ENCODE data around the gene ANKS4B. TPM values are rescaled to one million over a fixed set of nuclear protein-coding genes. Genes with fewer than 3 reads are reported as not detected.
"Not testable (repeated sequence)": the region's sequence is repeated elsewhere in the genome, so short reads cannot be mapped to it uniquely, and the experiment has no call there.

Gene ANKS4B
- total RNA-seq, 1 donor from 2014 or later = not detected

DNA sequence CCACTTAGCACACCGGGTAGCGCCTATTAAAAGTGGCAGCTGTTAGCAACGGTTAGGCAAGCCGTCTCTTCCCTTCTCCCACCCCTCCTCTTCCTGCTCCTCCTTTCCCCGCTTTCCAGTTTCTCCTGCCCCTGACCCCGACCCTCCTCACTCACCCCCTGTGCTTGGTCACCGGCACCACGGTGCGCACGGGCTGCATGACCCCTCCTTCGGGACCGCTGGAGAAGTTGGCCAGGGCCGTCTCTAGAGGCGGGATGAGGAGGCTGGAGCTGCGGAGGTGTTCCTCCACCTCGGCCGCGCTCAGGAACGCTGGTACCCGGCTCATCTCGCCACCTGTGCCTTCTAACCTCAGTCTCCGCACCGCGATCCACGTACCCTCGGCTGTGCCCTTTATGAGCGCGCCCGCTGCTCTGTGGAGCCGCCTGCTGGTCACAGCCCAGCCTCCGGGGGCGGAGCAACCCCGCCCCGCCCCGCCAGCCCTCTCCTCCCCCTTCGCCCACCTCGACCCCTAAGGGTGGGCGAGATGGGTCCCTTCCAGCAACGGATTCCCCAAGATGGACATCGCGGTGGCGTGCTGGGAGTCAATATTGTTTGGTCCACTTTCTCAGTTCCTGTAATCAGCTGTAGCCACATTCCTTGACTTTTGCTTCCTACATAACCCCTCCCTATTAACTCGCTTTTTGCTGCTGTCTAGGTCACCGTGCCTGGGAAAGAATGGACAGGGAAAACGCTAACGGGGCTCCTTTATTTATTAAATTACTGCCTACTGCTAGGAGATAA is 44.6 kb downstream of the ANKS4B start, which contains the start of gene CRYM:
TSS of gene CRYM (minus strand) at position 364 of the 780 bp plus-strand sequence. CDS start at position 325, 39 bp downstream.
- H3K36me3 Mint-ChIP-seq (ENCODE audit: low read depth) = no peaks in the 10 kb centered on the region
- no peaks in the 10 kb centered on the region for H3K9me3 Mint-ChIP-seq
- intact Hi-C loops (cut with micrococcal nuclease) = loop anchor here (1.0 to 10.0 kb wide), 3 partner anchors 23 to 123 kb away; partner anchors contain the start of genes DNAH3 and LDAF1
- H3K27ac Mint-ChIP-seq = no peak within 1 kb of the TSS
- DNase-seq = peak; percentile 84
- peaks cover 63% of the 10 kb centered on the region for H3K27me3 Mint-ChIP-seq
- peak within 1 kb of the TSS; percentile 63 for H3K4me3 Mint-ChIP-seq
- peaks cover 2% of the 10 kb centered on the region for H3K4me1 Mint-ChIP-seq

DNA sequence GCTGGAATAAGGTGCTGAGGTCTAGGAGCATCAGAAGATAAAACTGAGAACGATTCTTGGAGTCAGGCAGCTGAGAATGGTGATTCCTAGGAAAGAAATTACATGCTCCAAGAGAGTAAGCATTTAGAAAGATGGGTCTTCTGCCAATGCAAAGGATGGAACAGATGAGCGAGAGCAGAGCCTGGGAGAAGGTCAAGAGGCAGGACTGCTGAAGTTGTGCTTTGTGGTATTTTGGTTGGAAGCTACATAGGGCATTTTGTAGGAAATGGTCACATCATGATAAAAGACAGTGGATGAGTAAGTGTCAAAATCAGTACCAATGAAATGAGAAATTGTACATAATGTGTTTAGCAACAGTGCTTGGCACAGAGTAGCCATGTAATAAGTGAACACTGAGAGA is 46.0 kb downstream of the ANKS4B start:
- DNase-seq = no peak

DNA sequence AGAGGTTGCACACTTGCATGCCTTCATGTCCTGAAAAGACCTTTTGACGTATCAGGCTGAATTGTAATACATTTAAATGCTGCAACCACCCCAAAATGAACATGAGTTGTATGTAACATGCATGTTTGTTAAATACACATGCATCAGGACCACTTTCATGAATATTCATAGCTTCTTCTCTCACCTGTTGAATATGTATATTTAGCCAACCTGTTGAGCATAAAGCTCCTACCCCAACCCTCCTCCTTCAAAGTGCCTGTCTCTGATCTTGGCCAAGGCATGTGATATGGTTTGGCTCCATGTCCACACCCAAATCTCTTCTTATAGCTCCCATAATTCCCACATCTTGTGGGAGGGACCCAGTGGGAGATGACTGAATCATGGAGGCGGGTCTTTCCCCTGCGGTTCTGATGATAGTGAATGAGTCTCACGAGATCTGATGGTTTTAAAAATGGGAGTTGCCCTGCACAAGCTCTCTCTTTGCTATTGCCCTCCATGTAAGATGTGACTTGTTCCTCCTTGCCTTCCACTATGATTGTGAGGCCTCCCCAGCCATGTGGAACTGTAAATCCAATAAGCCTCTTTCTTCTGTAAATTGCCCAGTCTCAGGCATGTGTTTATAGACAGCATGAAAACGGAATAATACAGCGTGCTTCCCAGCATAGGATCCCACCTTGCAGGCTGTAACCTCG is 48.3 kb downstream of the ANKS4B start:
- H3K27me3 Mint-ChIP-seq = peaks cover 68% of the 10 kb centered on the region
- peaks cover 5% of the 10 kb centered on the region for H3K9me3 Mint-ChIP-seq
- intact Hi-C loops (cut with micrococcal nuclease) = no loop called here
- H3K4me3 Mint-ChIP-seq = no peak overlapping the region
- H3K27ac Mint-ChIP-seq = no peak overlapping the region
- peaks cover 5% of the 10 kb centered on the region for H3K4me1 Mint-ChIP-seq
- H3K36me3 Mint-ChIP-seq (ENCODE audit: low read depth) = no peaks in the 10 kb centered on the region
- DNase-seq = no peak

More for the DNA sequence above, 46.0 kb downstream of the ANKS4B start:
- Mint-ChIP-seq H3K27ac (no peak overlapping the region), H3K36me3 (ENCODE audit: low read depth) (no peaks in the 10 kb centered on the region), H3K27me3 (peaks cover 64% of the 10 kb centered on the region), H3K4me1 (peaks cover 5% of the 10 kb centered on the region), H3K4me3 (no peak overlapping the region), H3K9me3 (peaks cover 4% of the 10 kb centered on the region)
- intact Hi-C loops (cut with micrococcal nuclease) = loop anchor here (2.0 to 10.0 kb wide), 2 partner anchors 21 to 125 kb away; partner anchors contain the start of genes DNAH3 and LDAF1

DNA sequence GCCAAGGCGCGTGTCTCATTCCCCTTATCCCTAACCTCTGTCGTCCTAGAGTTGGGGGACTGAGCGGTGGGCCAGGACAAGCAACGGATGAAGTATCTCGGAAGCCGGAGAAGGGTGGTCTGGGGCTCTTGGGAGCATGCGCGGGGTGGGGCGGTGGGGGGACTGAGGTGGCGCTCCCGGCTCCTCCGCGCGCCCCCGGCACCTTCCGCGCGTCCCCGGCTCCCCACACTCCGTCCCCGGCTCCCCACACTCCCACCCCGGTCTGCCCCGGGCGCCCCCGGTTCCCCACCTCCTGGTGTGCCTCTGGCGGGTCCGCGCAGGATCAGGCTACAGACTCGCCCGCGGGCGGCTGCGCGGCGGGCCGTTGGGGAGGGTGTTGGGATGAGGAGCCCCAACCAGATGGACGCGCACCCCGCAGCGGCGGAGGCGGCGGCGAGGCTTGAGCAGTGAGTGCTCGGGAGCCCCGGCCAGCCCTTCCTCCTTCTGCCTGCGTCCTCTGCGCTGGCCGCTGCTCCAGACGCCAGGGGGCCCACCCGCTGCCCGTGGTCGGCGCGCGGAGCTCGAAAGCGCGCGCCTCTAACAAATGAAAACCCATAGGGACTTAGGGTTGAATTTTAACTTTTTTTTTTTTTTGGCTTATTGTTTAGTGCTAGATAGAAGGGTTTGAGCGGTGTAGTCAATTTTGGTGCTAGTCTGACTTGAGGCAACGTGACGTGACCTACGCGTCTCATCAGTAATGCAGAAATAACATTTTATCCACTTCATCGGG is 50.2 kb downstream of the ANKS4B start:
- Mint-ChIP-seq H3K9me3 (peaks cover 5% of the 10 kb centered on the region), H3K27me3 (peaks cover 64% of the 10 kb centered on the region), H3K4me3 (no peak overlapping the region), H3K4me1 (peaks cover 3% of the 10 kb centered on the region), H3K27ac (no peak overlapping the region), H3K36me3 (ENCODE audit: low read depth) (no peaks in the 10 kb centered on the region)
- DNase-seq = peak; percentile 53
- intact Hi-C loops (cut with micrococcal nuclease) = no loop called here

DNA sequence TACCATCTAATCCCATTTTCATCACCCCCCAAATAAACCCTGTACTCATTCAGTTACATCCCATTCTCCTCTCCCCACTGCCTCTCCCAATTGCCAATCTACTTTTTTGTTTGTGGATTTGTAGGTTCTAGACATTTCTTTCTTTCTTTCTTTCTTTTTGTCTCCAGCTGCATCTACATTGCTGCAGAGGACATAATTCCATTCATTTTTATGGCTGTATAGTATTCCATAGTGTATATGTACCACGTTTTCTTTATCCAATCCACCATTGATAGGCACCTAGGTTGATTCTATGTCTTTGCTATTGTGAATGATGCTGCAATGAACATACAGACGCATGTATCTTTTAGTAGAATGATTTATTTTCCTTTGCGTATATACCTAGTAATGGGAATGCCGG is 50.9 kb downstream of the ANKS4B start:
- intact Hi-C loops (cut with micrococcal nuclease) = no loop called here
- no peak overlapping the region for H3K27ac Mint-ChIP-seq
- H3K36me3 Mint-ChIP-seq (ENCODE audit: low read depth) = no peaks in the 10 kb centered on the region
- H3K4me1 Mint-ChIP-seq = peaks cover 3% of the 10 kb centered on the region
- no peak overlapping the region for H3K4me3 Mint-ChIP-seq
- peaks cover 62% of the 10 kb centered on the region for H3K27me3 Mint-ChIP-seq
- DNase-seq = no peak
- H3K9me3 Mint-ChIP-seq = peaks cover 9% of the 10 kb centered on the region

DNA sequence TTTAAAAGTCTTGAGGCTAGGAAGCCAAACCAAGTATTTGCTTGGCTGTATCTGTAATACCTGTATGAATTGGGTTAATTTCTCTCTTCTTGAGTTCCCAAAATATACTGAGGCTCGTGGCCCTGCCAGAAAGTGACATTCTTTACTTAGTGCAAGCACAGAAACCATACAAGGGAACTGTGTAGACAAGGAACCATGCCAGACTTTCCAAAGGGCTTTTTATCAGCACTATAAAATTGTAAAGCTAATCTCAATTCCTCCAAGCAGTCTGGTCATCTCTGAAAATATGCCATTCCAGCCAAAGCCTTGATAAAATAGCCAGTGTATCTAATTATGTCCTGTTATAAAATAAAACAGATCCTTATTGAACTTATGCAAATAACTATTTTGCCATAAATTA is 51.8 kb downstream of the ANKS4B start:
- intact Hi-C loops (cut with micrococcal nuclease) = no loop called here
- Mint-ChIP-seq H3K4me3 (no peak overlapping the region), H3K36me3 (ENCODE audit: low read depth) (no peaks in the 10 kb centered on the region), H3K4me1 (peaks cover 3% of the 10 kb centered on the region), H3K27me3 (peaks cover 57% of the 10 kb centered on the region), H3K27ac (no peak overlapping the region), H3K9me3 (peaks cover 9% of the 10 kb centered on the region)
- no peak for DNase-seq

DNA sequence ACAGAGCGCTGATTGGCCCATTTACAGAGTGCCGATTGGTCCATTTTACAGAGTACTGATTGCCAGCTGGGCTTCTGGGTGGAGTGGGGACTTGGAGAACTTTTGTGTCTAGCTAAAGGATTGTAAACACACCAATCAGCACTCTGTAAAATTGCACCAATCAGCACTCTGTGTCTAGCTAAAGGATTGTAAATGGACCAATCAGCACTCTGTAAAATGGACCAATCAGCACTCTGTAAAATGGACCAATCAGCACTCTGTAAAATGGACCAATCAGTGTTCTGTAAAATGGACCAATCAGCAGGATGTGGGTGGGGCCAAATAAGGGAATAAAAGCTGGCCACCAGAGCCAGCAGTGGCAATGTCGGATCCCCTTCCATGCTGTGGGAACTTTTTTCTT is 56.3 kb downstream of the ANKS4B start:
- H3K27ac Mint-ChIP-seq; H3K4me1 Mint-ChIP-seq; H3K4me3 Mint-ChIP-seq; intact Hi-C loops (cut with micrococcal nuclease); H3K9me3 Mint-ChIP-seq; H3K36me3 Mint-ChIP-seq (ENCODE audit: low read depth): not testable (repeated sequence)
- H3K27me3 Mint-ChIP-seq = peaks cover 61% of the 10 kb centered on the region
- DNase-seq = peak; percentile 46

DNA sequence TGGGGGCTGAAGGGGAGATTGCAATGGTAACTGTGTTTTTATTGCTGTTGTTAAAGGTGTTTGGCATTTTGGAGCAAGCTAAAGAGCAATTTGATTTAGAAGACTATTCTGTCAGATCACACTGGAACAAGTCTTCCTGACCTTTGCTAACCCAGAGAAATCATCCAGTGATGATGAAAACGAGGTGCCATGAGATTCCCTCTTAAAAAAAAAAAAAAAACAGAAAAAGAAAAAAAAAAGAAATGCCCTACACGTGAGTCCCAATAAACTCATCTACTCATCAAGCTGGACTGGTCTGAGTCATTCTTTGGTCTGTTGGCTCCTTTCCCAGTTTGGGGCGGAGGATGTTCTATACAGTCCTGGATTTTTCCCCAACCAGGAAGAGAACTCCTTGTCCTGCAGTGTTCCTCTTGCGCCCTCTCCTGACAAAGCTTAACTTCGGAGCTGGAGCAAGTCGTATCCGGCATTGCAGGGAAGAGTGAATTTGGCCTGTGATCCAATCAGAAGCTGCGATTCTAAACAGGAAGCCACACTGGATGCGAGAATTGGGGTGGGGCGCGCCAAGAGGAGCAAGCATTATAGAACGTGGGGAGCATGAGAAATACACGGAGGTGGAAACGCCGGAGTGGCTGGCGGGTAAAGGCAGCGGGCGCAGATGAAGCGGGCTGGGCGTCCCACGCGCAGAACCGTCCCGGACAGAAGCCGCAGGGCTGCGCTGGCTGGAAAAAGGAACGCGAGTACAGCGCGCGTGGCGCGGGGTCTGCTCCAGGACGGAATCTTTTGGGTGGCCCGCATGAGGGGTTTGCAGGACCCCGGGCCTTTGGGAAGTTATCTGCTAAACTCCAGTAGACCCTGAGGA is 67.0 kb downstream of the ANKS4B start:
- DNase-seq = peak; percentile 88
- Mint-ChIP-seq H3K4me1 (peaks cover 25% of the 10 kb centered on the region), H3K4me3 (peak overlapping the region; percentile 86), H3K27ac (peak overlapping the region; percentile 70), H3K9me3 (no peaks in the 10 kb centered on the region), H3K36me3 (ENCODE audit: low read depth) (no peaks in the 10 kb centered on the region), H3K27me3 (peaks cover 32% of the 10 kb centered on the region)
- intact Hi-C loops (cut with micrococcal nuclease) = loop anchor here (2.0 to 10.0 kb wide), 4 partner anchors 22 to 496 kb away; partner anchors contain the start of genes CRYM, ERI2, LDAF1 and REXO5

DNA sequence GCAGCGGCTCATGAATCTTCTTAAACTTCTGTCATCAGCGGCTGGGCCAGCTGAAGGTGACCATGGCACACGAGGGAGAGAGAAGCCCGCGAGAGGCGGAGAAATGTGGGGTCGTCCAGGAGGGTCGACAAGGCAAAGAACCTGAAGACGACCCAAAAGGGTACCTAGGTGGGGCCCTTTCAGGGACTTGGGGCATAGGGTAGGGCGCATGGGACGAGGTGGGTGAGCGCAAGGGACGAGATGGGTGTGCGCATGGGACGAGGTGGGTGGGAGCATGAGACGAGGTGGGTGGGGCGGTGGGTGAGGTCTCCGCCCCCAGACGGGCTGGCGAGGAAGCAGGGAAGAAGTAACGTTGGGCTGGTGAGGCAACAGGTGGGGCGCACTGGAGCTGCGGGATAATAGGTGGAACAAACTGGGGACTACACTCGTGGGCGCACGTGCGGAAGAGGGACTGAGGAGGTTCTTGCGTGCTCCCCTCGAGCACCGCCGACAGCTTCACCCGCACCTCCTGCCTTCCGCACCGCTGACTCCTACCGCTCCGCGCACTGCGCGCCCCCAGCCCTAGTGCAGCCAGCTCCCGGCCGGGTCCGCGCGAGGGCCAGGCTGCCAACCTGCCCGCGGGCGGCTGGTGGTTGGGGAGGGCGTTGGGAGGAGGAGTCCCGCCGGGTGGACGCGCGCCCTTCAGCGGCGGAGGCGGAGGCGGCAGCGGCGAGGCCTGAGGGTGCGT is 67.8 kb downstream of the ANKS4B start:
- intact Hi-C loops (cut with micrococcal nuclease) = loop anchor here (2.0 to 10.0 kb wide), 4 partner anchors 23 to 497 kb away; partner anchors contain the start of genes CRYM, ERI2, LDAF1 and REXO5
- peaks cover 26% of the 10 kb centered on the region for H3K27me3 Mint-ChIP-seq
- peak overlapping the region; percentile 70 for H3K27ac Mint-ChIP-seq
- H3K36me3 Mint-ChIP-seq (ENCODE audit: low read depth) = no peaks in the 10 kb centered on the region
- H3K9me3 Mint-ChIP-seq = no peaks in the 10 kb centered on the region
- H3K4me1 Mint-ChIP-seq = peaks cover 25% of the 10 kb centered on the region
- H3K4me3 Mint-ChIP-seq = peak overlapping the region; percentile 86
- DNase-seq = peak; percentile 84

DNA sequence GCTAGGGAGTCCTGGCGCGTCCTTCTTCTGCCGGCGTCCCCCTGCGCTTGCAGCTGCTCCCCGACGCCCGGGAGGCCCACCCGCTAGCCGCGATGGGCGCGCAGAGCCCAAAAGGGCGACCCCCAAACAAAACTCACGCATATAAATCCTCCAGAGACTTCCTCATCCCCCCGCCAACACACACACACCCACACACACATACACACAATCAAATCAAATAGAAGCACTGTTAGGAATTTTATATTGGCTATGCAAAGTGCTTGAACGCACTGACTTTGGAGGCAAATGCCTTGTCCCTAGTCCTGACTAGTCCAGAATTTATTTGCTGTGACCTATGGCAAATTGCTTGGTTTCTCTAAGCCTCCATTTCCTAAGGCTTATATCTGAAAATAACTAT is 68.4 kb downstream of the ANKS4B start:
- Mint-ChIP-seq H3K9me3 (no peaks in the 10 kb centered on the region), H3K4me3 (peak overlapping the region; percentile 86), H3K27me3 (peaks cover 27% of the 10 kb centered on the region), H3K4me1 (peaks cover 25% of the 10 kb centered on the region), H3K27ac (no peak overlapping the region), H3K36me3 (ENCODE audit: low read depth) (no peaks in the 10 kb centered on the region)
- no peak for DNase-seq
- intact Hi-C loops (cut with micrococcal nuclease) = loop anchor here (2.0 to 10.0 kb wide), 4 partner anchors 23 to 497 kb away; partner anchors contain the start of genes CRYM, ERI2, LDAF1 and REXO5

DNA sequence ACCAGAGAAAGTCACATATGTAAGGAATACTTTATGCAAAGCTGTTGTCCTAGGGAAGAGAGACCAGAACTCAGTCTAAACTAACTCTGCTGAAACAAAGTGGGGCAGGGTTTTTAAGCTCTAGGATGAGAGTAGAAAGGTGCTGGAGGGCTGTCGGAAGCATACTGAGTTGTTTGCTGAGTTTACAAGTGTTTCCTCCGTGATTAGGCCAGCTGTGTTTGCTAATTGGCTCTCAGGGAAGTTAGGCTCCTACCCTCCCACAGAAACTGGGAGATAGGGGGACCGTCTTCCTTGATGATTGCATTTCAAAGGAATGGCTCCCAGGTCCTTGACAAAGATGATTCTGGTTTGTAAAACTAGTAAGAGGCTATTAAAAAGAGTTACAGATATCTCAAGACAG is 69.0 kb downstream of the ANKS4B start:
- intact Hi-C loops (cut with micrococcal nuclease) = loop anchor here (10.0 kb wide), 1 partner anchor 498 kb away; the partner anchor contains the start of genes ERI2 and REXO5
- H3K27ac Mint-ChIP-seq = no peak overlapping the region

DNA sequence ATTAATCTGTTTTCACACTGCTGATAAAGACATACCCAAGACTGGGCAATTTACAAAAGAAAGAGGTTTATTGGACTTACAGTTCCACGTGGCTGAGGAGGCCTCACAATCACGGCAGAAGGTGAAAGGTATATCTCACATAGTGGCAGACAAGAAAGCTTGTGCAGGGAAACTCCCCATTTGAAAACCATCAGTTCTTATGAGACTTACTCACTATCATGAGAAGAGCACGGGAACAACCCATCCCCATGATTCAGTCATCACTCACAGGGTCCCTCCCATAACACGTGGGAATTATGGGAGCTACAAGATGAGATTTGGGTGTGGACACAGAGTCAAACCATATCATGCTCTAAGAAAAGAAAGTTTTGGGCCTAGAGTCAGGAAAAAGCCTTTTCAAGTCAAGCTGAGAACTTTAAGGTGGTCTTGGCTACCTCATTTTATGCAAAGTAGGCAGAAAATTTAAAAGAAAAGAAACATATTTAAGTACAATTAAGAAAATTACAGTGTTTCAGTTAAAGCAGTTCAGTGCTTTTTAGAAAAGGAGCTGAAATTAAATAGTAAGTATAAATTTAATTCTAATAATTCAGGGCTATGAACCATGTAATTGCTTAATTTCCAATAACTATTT is 69.5 kb downstream of the ANKS4B start:
- Mint-ChIP-seq H3K27ac (no peak overlapping the region), H3K9me3 (no peaks in the 10 kb centered on the region), H3K4me1 (peaks cover 25% of the 10 kb centered on the region), H3K36me3 (ENCODE audit: low read depth) (no peaks in the 10 kb centered on the region), H3K4me3 (no peak overlapping the region), H3K27me3 (peaks cover 25% of the 10 kb centered on the region)
- intact Hi-C loops (cut with micrococcal nuclease) = loop anchor here (10.0 kb wide), 1 partner anchor 498 kb away; the partner anchor contains the start of genes ERI2 and REXO5
- no peak for DNase-seq

More for the DNA sequence above, 69.0 kb downstream of the ANKS4B start:
- Mint-ChIP-seq H3K4me1 (peaks cover 25% of the 10 kb centered on the region), H3K36me3 (ENCODE audit: low read depth) (no peaks in the 10 kb centered on the region), H3K27me3 (peaks cover 27% of the 10 kb centered on the region), H3K4me3 (peak overlapping the region; percentile 86), H3K9me3 (no peaks in the 10 kb centered on the region)
- DNase-seq = no peak

All from activated CD4-positive, alpha-beta T cell treated with anti-CD3 and anti-CD28 coated beads, Interleukin-2, amount 10 ng/mL, durations not matched to agents 24 days and 14 days (primary cell).